GM18867 (cell line): Measurements from ENCODE around the gene TPCN1.

Experiments used
- ATAC-seq: cut with Tn5 transposase; IDR thresholded peaks from one replicate; pipeline ENCODE4 v1.9.1; 2021; ENCODE audit warnings: mild to moderate bottlenecking, moderate library complexity; ENCODE audit not compliant: unreplicated experiment

Gene TPCN1

GRCh38 chr12:113222730-113223531 is 1.7 kb downstream of the TPCN1 start:
- ATAC-seq = no peak

GRCh38 chr12:113224955-113225354 is 3.7 kb downstream of the TPCN1 start:
- ATAC-seq = no peak

GRCh38 chr12:113226696-113227568 is 5.7 kb downstream of the TPCN1 start:
- ATAC-seq = no peak

GRCh38 chr12:113227686-113228391 is 6.6 kb downstream of the TPCN1 start:
- no peak for ATAC-seq

- ATAC-seq = no peak
Observed at GRCh38 chr12:113228394-113229028, 7.2 kb downstream of the TPCN1 start.

GRCh38 chr12:113230315-113231234 is 9.3 kb downstream of the TPCN1 start:
- ATAC-seq = peak; percentile 6

GRCh38 chr12:113231235-113232088 is 10.2 kb downstream of the TPCN1 start:
- ATAC-seq = no peak

GRCh38 chr12:113232089-113232839 is 11.0 kb downstream of the TPCN1 start:
- ATAC-seq = no peak

GRCh38 chr12:113232840-113233585 is 11.7 kb downstream of the TPCN1 start:
- peak; percentile 74 for ATAC-seq

GRCh38 chr12:113233967-113234366 is 12.7 kb downstream of the TPCN1 start:
- ATAC-seq = no peak

- ATAC-seq = no peak
Observed at GRCh38 chr12:113234483-113234882, 13.2 kb downstream of the TPCN1 start.

GRCh38 chr12:113235976-113236375 is 14.7 kb downstream of the TPCN1 start:
- ATAC-seq = no peak

- ATAC-seq = no peak
Observed at GRCh38 chr12:113236539-113237399, 15.5 kb downstream of the TPCN1 start.

GRCh38 chr12:113237748-113238147 is 16.5 kb downstream of the TPCN1 start:
- no peak for ATAC-seq

- no peak for ATAC-seq
Observed at GRCh38 chr12:113238309-113238708, 17.0 kb downstream of the TPCN1 start.

- ATAC-seq = no peak
Observed at GRCh38 chr12:113239288-113239771, 18.1 kb downstream of the TPCN1 start.
